GM19452 (cell line): ENCODE data around the gene ARHGAP22.

Experiments used
- ATAC-seq: cut with Tn5 transposase; IDR thresholded peaks from one replicate; pipeline ENCODE4 v1.9.1; 2021; ENCODE audit not compliant: unreplicated experiment

ARHGAP22 gene

GRCh38 chr10:48454302-48455054 is 150.4 kb downstream of the ARHGAP22 start:
- ATAC-seq = no peak

GRCh38 chr10:48453451-48454301 is 151.2 kb downstream of the ARHGAP22 start:
- no peak for ATAC-seq

- ATAC-seq = no peak
Observed at GRCh38 chr10:48452879-48453412, 151.9 kb downstream of the ARHGAP22 start.

GRCh38 chr10:48451969-48452878 is 152.6 kb downstream of the ARHGAP22 start:
- no peak for ATAC-seq

GRCh38 chr10:48450741-48451466 is 154.0 kb downstream of the ARHGAP22 start:
- ATAC-seq = no peak

GRCh38 chr10:48450233-48450740 is 154.6 kb downstream of the ARHGAP22 start:
- no peak for ATAC-seq

- no peak for ATAC-seq
Observed at GRCh38 chr10:48449501-48450232, 155.2 kb downstream of the ARHGAP22 start.

GRCh38 chr10:48448796-48449195 is 156.1 kb downstream of the ARHGAP22 start:
- ATAC-seq = no peak

GRCh38 chr10:48447356-48448215 is 157.3 kb downstream of the ARHGAP22 start:
- ATAC-seq = no peak

- ATAC-seq = no peak
Observed at GRCh38 chr10:48446785-48447184, 158.1 kb downstream of the ARHGAP22 start.

GRCh38 chr10:48445932-48446331 is 158.9 kb downstream of the ARHGAP22 start:
- no peak for ATAC-seq

GRCh38 chr10:48444861-48445841 is 159.7 kb downstream of the ARHGAP22 start:
- ATAC-seq = no peak

- ATAC-seq = no peak
Observed at GRCh38 chr10:48444266-48444665, 160.6 kb downstream of the ARHGAP22 start.

GRCh38 chr10:48442809-48443177 is 162.1 kb downstream of the ARHGAP22 start:
- ATAC-seq = no peak

- ATAC-seq = no peak
Observed at GRCh38 chr10:48442090-48442808, 162.6 kb downstream of the ARHGAP22 start.

- ATAC-seq = no peak
Observed at GRCh38 chr10:48440771-48441170, 164.1 kb downstream of the ARHGAP22 start.
